Inflammatory macrophage treated with lipopolysaccharide for 1 hour (primary cell): ENCODE results near the gene RCL1.

Experiments used
- DNase-seq, 2 donors: peaks; one replicate each; pipeline ENCODE4 v3.0.0-alpha.2; 2020 to 2022

The RCL1 gene

GRCh38 chr9:4844056-4844838, 51.5 kb downstream of the RCL1 start:
- no peak for DNase-seq

GRCh38 chr9:4849369-4849768, 56.6 kb downstream of the RCL1 start:
- DNase-seq, result no peak

- no peak for DNase-seq
These were observed 58.0 kb downstream of the RCL1 start for GRCh38 chr9:4850603-4851310.

GRCh38 chr9:4852419-4852818, 59.7 kb downstream of the RCL1 start:
- no peak for DNase-seq

- DNase-seq, result no peak
These were observed 61.5 kb downstream of the RCL1 start for GRCh38 chr9:4854265-4854590.

- no peak for DNase-seq
These were observed 63.1 kb downstream of the RCL1 start for GRCh38 chr9:4855841-4856240.

- DNase-seq, result no peak
These were observed 64.5 kb downstream of the RCL1 start for GRCh38 chr9:4857163-4857810.

- DNase-seq, result no peak
These were observed 66.3 kb downstream of the RCL1 start for GRCh38 chr9:4859035-4859434.

- DNase-seq, result no peak
These were observed 67.6 kb downstream of the RCL1 start for GRCh38 chr9:4860383-4860782.

- DNase-seq, result no peak
These were observed 68.4 kb downstream of the RCL1 start for GRCh38 chr9:4861145-4861544.

GRCh38 chr9:4861736-4862451, 69.2 kb downstream of the RCL1 start:
- no peak for DNase-seq

- no peak for DNase-seq
These were observed 69.9 kb downstream of the RCL1 start for GRCh38 chr9:4862506-4863250.

- DNase-seq, result no peak
These were observed 71.5 kb downstream of the RCL1 start for GRCh38 chr9:4864234-4864661.

- no peak for DNase-seq
These were observed 72.0 kb downstream of the RCL1 start for GRCh38 chr9:4864698-4865097.

GRCh38 chr9:4865681-4866080, 72.9 kb downstream of the RCL1 start:
- no peak for DNase-seq

GRCh38 chr9:4866239-4866969, 73.7 kb downstream of the RCL1 start:
- no peak for DNase-seq

GRCh38 chr9:4873066-4873465, 80.3 kb downstream of the RCL1 start:
- DNase-seq, result no peak

GRCh38 chr9:4875559-4875958, 82.8 kb downstream of the RCL1 start:
- no peak for DNase-seq

- DNase-seq, result no peak
These were observed 86.4 kb downstream of the RCL1 start for GRCh38 chr9:4879115-4879558.

- no peak for DNase-seq
These were observed 90.7 kb downstream of the RCL1 start for GRCh38 chr9:4883326-4883873.

GRCh38 chr9:4886698-4887097, 94.0 kb downstream of the RCL1 start:
- DNase-seq, result no peak

- DNase-seq, result no peak
These were observed 94.8 kb downstream of the RCL1 start for GRCh38 chr9:4887556-4887955.
